NCI-H2107 treated with DMSO at 0.1 percent for 48 hours (cell line): ENCODE data around the gene ACOX2.
A peak's percentile ranks its signal among the peaks of the same experiment; 100 is the strongest.

Experiments used
- DNase-seq: peaks from one replicate; lab custom pipeline; 2025; ENCODE audit not compliant: unreplicated experiment; lab: John Stamatoyannopoulos, UW

The ACOX2 gene

GRCh38 chr3:58514405-58514804 lies 22.6 kb downstream of the ACOX2 start:
- no peak for DNase-seq

DNA sequence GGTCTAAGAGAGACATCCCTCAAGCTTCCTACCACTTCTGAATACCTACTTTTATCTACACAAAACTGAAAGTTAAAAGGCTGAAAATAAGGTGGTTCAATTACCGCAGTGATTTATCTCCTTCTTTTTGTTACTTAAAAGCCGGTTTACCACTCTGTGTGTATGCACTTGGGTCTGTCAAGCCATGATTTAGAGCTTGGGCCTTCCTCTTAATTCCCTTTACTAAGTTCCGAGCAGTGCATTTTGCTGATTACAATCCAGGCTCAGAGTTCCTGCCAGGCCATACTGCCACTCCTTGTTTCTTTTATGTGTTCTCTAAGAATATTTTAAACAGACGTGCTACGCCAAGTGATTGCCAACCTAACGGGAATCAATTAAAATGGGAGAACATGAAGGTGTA lies 28.6 kb downstream of the ACOX2 start:
- no peak for DNase-seq

DNA sequence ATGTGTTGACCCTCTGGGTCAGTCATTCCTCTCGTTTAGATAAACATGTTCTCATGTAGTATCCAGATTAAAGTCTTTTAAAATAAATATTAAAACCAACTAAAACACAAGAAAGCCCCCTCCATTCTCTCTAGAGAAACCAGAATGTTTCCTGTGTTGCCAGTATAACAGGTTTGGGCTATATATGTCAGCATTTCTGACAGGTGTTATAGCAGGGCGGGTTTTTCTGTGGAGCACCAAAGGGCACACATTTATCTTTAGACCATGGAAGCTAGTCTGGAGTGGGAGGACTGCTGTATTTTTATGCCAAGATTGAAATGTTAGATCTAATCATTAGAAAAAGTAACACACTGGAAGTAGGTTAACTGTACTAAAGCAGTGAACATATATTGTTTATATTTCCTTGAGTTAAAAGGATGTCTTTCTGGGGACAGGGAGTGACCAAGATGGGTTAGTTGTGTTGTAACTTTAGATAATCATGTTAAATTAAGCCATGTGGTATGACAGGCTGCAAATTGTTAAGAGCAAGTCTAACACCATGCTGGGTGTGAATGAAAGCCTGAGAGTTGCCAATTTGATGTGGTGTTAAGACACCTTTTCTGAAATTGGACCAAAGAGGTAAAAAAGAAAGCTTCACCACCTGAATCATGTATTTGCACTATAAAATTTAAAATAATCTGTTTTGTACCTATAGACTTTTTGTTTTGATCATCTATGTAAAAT lies 29.5 kb downstream of the ACOX2 start:
- no peak for DNase-seq

- DNase-seq: no peak
Measured at GRCh38 chr3:58502872-58503271, 34.1 kb downstream of the ACOX2 start.

DNA sequence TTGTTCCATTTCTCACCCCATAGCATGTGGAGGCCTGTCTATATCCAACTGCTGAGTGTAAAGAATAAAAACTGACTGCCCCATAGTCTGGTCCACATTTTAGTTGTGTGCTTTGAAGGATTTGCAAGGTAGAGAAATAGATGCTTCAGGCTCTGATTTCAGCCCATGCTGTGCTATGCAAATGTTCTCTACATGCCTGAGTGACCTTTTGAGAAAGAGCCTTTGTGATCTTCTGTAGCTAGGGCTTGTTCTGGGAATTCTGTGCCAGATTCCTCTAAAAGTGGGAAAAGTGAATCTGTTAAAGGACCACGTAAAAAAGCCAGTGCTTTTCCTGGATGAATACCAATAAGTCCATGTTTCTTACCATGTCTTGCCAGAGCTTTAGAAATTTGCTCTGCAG lies 39.9 kb downstream of the ACOX2 start:
- peak; percentile 47 for DNase-seq

- no peak for DNase-seq
Measured at GRCh38 chr3:58496206-58496857, 40.7 kb downstream of the ACOX2 start.

- DNase-seq: no peak
Measured at GRCh38 chr3:58495101-58495500, 41.9 kb downstream of the ACOX2 start.

GRCh38 chr3:58494107-58494506 lies 42.9 kb downstream of the ACOX2 start:
- DNase-seq: no peak

GRCh38 chr3:58492494-58492905 lies 44.5 kb downstream of the ACOX2 start:
- no peak for DNase-seq

DNA sequence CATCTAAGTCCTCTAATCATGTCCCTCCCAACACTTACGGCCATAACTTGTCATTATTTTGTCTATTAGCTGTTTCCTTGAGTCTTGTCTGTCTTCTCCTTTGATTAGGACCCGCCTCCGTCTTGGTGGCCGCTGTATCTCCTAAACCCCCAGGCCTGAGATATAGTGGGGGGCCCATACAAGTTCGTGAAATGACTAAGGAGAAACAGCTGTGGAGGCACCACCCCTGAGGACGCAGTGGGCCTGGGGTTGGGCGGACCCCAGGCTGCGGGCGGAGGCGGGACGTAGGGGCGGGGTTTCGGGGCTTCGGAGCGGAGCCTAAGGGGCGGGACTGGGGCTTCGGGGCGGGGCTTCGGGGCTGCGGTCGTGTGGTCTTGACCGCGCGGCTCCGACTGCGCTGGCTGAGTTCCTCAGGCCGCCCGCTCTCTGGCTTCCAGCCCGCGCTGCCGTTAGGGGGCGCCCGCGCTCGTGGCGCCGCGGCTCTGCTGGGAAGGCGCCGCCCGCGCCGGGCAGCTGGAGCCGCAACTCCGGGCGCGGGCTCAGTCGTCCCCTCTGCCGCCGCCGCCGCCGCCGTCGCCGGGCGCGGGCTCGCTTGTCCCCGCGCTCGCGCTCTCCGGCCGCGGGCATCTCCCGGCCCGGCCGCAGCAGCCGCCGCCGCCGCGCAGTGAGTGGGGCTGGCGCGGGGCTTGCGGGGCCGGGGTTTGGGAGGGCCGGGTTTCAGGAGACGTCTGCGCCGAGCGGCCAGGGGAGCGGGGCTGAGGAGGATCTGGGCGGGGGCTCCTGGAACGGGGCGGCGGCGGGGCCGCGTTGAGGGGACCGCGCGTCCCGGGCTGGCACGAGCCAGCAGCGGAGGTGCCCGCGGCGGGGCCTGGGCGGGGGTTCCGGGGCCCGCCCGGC lies 45.2 kb downstream of the ACOX2 start, which contains the start of gene KCTD6:
TSS of gene KCTD6 (plus strand) at position 591 of the 897 bp plus-strand sequence. CDS start 6,660 bp downstream, outside the sequence.
- DNase-seq: peak; percentile 33

- no peak for DNase-seq
Measured at GRCh38 chr3:58490860-58491501, 46.0 kb downstream of the ACOX2 start.

GRCh38 chr3:58488967-58489366 lies 48.0 kb downstream of the ACOX2 start:
- no peak for DNase-seq

DNA sequence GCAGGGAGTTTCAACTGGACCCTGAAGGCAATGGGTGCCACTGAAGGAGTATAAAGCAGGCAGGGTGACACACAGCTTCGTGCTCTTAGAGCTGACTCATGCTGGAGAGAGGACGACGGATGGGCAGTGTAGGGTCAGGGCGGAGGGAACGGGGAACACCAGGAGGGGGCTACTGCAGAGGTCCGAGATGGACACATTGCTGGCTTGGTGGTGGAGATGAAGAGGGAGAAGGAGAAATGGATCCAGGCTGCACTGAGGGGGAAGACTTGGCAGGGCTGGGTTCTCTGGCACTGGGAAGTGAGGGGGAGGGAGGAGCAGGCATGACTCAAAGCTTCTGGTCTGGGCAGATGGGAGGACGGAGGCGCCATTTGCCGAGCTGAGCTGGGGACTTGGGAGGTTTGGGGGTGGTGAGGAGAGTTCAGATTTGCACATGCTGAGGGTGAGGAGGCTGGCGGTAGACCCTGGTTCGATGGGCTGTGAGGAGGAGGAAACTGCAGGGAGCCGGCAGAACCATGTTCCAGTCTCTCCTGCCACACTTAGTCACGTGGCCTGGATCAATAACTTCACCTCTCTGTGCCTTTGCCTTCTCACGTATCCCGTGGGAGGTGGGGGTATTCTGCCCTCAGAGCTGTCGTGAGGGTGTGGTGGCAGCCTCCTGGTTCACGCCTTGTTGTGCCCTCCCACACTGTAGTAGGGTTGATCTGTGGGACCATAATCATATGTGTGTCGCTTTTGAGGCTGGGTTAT lies 49.7 kb downstream of the ACOX2 start:
- no peak for DNase-seq

DNA sequence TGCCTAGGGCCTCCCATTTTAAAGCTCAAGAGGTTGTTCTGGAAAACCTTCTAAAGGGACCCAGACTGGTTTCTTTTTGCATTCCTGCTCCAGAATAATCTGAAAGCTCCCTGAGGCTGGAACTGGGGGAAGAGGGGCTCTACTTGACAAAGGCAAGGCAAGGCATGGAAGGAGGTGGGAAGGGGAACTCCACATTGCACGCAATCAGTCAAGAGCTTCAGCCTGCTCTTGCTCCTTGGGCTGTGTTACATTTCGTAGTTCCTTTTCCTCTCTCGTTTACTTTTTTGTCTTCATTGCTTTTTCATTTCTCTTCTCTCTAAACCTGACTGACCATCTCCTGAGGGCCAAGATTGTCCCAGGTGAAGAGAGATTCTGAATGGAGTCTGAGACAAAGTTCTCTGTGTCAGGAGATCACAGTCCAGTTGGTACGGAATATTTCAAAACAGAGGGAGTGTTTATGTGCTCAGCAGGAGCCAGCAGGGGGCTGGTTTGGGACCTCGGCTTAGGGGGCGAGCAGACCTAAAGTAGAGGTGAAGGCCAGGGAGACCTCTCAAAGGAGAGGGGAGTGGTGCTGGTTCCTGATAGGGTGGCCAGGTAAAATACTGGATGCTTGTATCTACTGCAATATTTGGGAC lies 51.1 kb downstream of the ACOX2 start:
- no peak for DNase-seq

- no peak for DNase-seq
Measured at GRCh38 chr3:58484722-58485069, 52.3 kb downstream of the ACOX2 start.

DNA sequence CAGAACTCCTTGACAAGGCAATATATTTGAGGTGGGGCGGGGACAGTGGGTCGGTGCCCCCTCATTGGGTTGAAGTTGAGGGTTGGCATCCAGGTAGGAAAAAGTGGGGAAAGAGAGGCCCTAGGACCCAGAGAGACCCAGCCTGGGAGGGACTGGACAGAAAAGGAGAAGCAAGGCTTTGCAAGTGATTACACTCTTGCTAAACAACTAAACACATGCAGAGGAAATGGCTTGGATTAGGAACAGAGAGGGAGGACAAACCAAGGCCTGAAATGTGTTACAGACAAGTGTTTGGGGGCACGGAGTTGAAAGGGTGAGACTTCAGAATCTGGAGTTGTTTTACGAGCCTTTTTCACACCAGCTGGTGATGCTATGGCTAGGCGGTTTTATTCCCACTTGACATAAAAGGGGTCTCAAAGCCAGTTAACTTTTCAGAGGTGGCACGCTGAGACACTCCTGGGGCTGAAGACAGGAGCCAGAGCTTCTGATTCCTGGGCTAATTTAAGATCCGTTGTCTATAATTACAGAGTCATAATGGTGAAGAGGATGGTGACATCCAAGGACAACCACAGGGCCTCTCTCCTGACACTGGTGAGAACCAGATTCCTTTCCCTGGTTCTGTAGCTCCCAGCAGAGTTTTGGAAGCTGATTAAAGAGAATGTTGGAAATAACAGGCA lies 52.8 kb downstream of the ACOX2 start:
- DNase-seq: no peak

DNA sequence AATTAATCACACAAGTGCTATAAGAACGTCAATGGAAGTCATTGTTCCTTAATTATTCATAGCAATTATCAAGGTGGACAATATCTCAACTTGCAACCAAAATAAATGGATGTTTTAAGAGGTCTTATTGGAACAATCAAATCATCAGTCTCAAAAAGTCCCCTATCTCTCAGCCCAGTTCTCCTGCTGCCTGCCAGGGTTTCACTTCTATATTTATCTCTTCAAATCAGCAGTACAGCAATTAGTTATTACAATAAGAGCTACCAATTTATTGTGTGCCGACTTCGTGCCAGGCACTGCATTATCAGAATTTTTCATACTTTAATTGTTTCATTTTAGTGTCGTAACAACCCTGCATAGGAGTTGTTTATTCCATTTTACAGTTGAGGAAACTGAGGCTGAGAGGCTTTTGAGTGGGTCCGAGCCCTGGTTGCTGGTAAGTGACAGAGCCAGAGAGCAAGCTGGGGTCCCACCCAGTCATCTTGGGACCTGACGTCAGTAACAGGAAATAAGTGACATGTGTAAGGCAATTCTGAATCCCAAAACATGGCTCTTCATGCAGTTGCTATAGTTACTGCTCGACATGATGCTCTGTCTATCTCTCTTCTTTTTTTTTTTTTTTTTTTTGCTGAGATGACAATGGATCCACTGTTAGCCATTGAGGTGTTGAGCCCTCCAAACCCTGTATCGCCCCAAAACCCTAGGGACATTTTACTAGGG lies 53.9 kb downstream of the ACOX2 start:
- DNase-seq: no peak

DNA sequence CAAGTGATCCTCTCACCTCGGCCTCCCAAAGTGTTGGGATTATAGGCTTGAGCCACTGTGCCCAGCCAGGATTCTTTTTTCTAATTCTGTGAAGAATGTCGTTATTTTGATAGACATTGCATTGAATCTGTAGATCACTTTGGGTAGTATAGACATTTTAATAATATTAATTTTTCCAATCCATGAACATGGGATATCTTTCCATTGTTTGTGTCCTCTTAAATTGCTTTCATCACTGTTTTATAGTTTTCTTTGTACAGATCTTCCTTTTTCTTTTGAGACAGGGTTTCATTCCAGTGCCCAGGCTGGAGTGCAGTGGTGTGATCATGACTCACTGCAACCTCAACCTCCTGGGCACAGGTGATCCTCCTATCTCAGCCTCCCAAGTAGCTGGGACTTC lies 56.7 kb downstream of the ACOX2 start:
- DNase-seq: no peak

GRCh38 chr3:58478781-58479180 lies 58.2 kb downstream of the ACOX2 start:
- DNase-seq: no peak
